Measurements from ENCODE around the gene NIPSNAP2. TPM values are rescaled to one million over a fixed set of nuclear protein-coding genes. Genes with fewer than 3 reads are reported as not detected.
A peak's percentile ranks its signal among the peaks of the same experiment; 100 is the strongest.
"Not testable (repeated sequence)": the region's sequence is repeated elsewhere in the genome, so short reads cannot be mapped to it uniquely, and the experiment has no call there.

NIPSNAP2 gene
- total RNA-seq, 1 donor from 2014 or later: 33.3 TPM

GRCh38 chr7:56033671-56034432 lies 69.5 kb downstream of the NIPSNAP2 start:
- peak in 2 of 3 experiments; percentile 16 to 38 for TF ChIP-seq CTCF (IDR thresholded peaks at IDR 0.05)
- peak in 1 of 2 donors; percentile 74 for DNase-seq (ENCODE audit: low spot score in 2 of 2)
- intact Hi-C loops (cut with DNase I): no loop called here
- Histone ChIP-seq H3K36me3 (no peaks in the 10 kb centered on the region), H3K27ac (no peak overlapping the region), H3K4me3 (peak overlapping the region; percentile 62 to 77), H3K27me3 (no peaks in the 10 kb centered on the region), H3K9me3 (no peaks in the 10 kb centered on the region), H3K4me1 (no peaks in the 10 kb centered on the region)

GRCh38 chr7:56040730-56041129 lies 76.3 kb downstream of the NIPSNAP2 start:
- Histone ChIP-seq H3K36me3 (no peaks in the 10 kb centered on the region), H3K27me3 (no peaks in the 10 kb centered on the region), H3K4me1 (no peaks in the 10 kb centered on the region), H3K4me3 (no peak overlapping the region), H3K9me3 (no peaks in the 10 kb centered on the region), H3K27ac (no peak overlapping the region)
- no peak for TF ChIP-seq CTCF (IDR thresholded peaks at IDR 0.05)
- intact Hi-C loops (cut with DNase I): no loop called here
- no peak for DNase-seq (ENCODE audit: low spot score in 2 of 2)

- intact Hi-C loops (cut with DNase I); H3K9me3 ChIP-seq; DNase-seq (ENCODE audit: low spot score in 2 of 2); H3K27ac ChIP-seq; H3K4me3 ChIP-seq; H3K27me3 ChIP-seq; H3K36me3 ChIP-seq: not testable (repeated sequence)
- H3K4me1 ChIP-seq: peaks cover 0 to 17% of the 10 kb centered on the region in 2 donors
Measured at GRCh38 chr7:56045758-56046157, 81.4 kb downstream of the NIPSNAP2 start.

GRCh38 chr7:56046721-56047445 lies 82.5 kb downstream of the NIPSNAP2 start:
- Histone ChIP-seq H3K27me3 (no peaks in the 10 kb centered on the region), H3K36me3 (no peaks in the 10 kb centered on the region), H3K27ac (peak overlapping the region; percentile 45 to 55), H3K4me3 (no peak overlapping the region), H3K4me1 (peaks cover 0 to 18% of the 10 kb centered on the region in 2 donors), H3K9me3 (no peaks in the 10 kb centered on the region)
- no peak for TF ChIP-seq CTCF (IDR thresholded peaks at IDR 0.05)
- no peak for DNase-seq (ENCODE audit: low spot score in 2 of 2)
- intact Hi-C loops (cut with DNase I): no loop called here

- H3K27me3 ChIP-seq; H3K9me3 ChIP-seq; H3K36me3 ChIP-seq; H3K4me3 ChIP-seq; DNase-seq (ENCODE audit: low spot score in 2 of 2); intact Hi-C loops (cut with DNase I): not testable (repeated sequence)
- peaks cover 0 to 22% of the 10 kb centered on the region in 2 donors for H3K4me1 ChIP-seq
- peak overlapping the region in 1 of 2 donors; percentile 45 for H3K27ac ChIP-seq
Measured at GRCh38 chr7:56047446-56048116, 83.2 kb downstream of the NIPSNAP2 start.

GRCh38 chr7:56048245-56048644 lies 83.9 kb downstream of the NIPSNAP2 start:
- Histone ChIP-seq H3K9me3 (no peaks in the 10 kb centered on the region), H3K4me3 (no peak overlapping the region), H3K36me3 (peaks cover 4 to 5% of the 10 kb centered on the region in 2 donors), H3K4me1 (peaks cover 0 to 29% of the 10 kb centered on the region in 2 donors), H3K27me3 (no peaks in the 10 kb centered on the region), H3K27ac (no peak overlapping the region)
- TF ChIP-seq CTCF (IDR thresholded peaks at IDR 0.05): no peak
- no peak for DNase-seq (ENCODE audit: low spot score in 2 of 2)
- intact Hi-C loops (cut with DNase I): no loop called here

GRCh38 chr7:56048763-56049162 lies 84.4 kb downstream of the NIPSNAP2 start:
- DNase-seq (ENCODE audit: low spot score in 2 of 2); H3K9me3 ChIP-seq; H3K36me3 ChIP-seq; intact Hi-C loops (cut with DNase I); H3K27me3 ChIP-seq; H3K4me3 ChIP-seq; H3K27ac ChIP-seq: not testable (repeated sequence)
- peaks cover 0 to 30% of the 10 kb centered on the region in 2 donors for H3K4me1 ChIP-seq
